Activated CD8-positive, alpha-beta memory T cell treated with anti-CD3 and anti-CD28 coated beads, Interleukin-2, amount 50 U/mL, for 48 hours (primary cell): ENCODE measurements around the gene TTC27.
"Not testable (repeated sequence)": the region's sequence is repeated elsewhere in the genome, so short reads cannot be mapped to it uniquely, and the experiment has no call there.

Source experiments
- DNase-seq: peaks from one replicate; pipeline ENCODE4 v3.0.0-alpha.2; 2020

The TTC27 gene

DNA sequence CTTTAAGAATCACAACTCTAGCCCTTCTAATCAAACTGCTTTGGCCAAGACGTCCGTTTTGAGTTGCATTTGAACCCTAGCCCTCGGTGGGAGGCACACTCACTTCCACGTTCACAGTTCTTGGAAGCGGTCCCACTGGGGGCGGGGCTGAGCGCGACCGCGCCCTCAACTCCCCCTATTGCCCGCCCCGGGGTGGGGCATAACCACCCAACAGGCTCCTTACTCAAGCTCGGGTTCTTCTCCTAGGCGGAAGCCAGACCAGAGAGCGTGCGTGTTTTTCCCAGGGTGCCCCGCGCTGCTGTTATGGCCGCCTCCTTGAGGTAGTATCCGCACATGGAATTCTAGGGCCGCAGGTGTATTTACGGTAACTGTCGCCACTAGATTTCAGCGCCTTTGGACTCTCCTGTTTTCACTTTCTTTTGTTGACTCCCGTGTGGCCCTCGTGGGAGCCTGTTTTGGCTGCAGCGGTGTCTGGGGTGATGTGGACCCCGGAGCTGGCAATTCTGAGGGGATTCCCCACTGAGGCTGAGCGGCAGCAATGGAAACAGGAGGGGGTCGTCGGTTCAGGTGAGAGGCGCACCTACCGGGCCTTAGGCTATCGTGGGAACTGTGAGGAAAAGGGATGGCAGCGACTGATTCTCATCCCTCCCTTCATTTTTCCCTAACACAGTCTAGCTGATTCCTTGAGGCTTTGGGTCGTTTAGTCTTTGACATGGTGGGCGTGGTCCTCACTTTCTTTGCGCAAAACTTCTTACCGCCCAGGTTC is at the start of gene TTC27:
Gene TTC27, plus strand, starts transcription at position 237 of the 766 bp plus-strand sequence. Its CDS starts 243 bp downstream, at position 480.
- DNase-seq: peak; percentile 95

DNA sequence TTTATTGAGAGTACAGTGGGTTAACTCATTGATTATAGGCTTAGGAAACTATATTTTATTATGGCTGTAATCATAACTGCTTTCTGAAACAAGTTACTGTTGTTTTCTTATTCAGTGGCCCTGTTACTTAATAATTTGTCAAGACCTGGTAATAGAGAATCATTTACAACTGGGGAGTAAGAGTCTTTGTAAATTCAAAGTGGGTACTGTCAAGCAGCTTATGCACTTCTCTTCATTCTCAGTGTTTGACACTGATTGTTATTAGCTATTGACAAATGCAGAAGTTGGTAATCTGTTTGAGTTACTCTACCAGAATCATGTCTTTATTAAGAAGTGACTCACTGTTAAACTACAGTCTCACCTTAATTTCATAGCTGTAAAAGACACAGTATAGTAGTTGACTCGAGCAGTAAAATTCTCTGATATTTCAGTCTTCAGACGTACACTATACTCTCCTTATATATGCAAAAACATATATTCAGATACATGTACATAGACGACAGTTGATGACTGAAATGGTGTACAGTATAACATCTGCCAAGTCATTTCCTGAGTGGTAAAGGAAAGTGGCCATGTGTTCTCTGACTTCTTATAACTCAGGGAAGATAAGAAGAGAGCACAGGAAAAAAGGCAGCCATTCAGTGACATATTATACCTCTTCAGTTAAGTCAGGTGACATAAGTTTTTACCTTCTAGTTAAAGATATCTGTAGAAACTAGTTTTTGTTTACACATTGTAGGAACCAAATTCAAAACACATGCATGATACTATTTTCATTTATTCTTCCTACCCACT is 36.0 kb upstream of the TTC27 start:
- DNase-seq: no peak

DNA sequence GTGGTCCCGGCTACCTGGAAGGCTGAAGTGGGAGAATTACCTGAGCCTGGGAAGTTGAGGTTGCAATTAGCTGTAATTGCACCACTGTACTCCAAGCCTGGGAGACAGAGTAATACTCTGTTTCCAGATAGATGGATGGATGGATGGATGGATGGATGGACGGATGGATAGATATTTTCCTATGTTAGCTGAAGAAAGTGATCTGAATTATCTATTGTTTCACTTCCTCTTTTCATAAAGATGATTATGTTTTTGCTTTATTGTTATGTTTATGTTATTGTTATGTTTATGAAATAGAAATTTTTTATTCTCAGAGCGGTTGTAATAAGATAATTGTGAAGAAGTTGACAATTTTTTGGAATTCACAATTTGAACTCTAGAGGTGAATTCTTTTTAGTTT is 33.3 kb upstream of the TTC27 start:
- no peak for DNase-seq

DNA sequence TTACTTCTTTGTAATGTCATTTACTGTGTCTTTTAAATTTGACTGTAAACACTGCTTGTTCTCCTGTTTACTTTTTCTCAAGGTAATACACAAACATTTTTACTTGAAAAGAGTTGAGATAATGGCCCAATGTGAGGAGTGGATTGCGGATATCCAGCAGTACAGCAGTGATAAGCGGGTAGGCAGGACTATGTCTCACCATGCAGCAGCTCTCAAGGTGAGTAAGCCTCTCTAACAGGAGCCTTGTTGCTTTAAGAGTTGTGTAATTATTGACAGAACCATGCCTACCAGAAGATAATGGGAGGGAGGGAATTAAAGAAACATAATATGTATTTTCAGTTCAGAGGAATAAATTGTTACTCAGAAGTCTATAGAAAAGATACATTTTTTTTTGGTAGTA is 16.5 kb upstream of the TTC27 start:
- no peak for DNase-seq

DNA sequence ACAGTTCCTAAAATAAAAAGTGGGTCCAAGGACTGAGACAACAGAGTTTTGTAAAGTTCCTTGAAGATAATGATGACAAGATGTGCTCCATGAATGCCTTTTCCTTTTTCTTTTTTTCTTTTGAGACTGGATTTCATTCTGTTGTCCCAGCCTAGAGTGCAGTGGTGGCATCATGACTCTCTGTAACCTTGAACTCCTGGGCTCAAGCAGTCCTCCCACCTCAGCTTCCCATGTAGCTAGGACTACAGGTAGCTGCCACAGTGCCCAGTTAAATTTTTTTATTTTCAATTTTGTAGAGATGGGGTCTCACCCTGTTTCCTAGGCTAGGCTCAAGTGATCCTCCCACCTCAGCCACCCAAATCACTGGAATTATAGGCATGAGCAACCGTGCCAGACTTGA is 16.1 kb upstream of the TTC27 start:
- DNase-seq: no peak

DNA sequence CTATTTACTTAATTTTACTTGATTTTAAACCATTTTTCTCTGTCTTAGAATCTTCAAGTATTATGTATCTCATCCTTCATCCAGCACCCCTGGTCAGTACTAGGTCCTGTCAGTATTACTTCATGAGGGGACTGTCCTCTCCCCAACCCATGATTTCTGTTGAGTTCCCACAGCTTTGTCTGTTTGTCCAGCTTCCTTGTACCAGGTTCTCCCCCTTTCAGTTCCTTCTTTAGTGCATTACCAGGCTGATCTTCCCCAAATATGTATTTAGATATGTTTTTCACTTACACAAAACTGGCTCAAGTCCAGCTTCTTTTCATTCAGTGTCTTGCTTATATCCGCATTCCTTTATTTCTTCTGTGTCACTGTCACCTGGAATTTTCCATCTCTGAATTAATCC is 13.8 kb upstream of the TTC27 start:
- no peak for DNase-seq

DNA sequence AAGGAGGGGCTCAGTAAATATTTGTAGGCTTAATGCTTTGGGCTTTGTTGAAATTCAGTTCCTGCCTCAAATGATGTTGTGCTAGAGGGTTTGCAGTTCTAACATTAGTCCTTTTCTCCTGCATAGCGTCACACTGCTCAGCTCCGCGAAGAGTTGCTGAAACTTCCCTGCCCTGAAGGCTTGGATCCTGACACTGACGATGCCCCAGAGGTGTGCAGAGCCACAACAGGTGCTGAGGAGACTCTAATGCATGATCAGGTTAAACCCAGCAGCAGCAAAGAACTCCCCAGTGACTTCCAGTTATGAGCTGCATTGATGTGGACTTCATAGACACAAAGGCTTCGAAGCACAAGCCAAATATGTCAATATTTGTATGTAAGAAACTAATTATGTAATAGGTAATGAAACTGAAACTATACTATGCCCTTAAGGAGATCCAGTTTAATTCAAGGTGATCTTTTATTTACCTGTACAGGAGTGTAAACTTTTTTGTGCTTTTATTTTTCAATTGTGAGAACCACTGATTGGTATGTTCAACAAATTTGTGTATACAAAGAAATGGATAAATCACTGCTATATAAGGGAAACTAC is 10.2 kb upstream of the TTC27 start:
- DNase-seq: no peak

DNA sequence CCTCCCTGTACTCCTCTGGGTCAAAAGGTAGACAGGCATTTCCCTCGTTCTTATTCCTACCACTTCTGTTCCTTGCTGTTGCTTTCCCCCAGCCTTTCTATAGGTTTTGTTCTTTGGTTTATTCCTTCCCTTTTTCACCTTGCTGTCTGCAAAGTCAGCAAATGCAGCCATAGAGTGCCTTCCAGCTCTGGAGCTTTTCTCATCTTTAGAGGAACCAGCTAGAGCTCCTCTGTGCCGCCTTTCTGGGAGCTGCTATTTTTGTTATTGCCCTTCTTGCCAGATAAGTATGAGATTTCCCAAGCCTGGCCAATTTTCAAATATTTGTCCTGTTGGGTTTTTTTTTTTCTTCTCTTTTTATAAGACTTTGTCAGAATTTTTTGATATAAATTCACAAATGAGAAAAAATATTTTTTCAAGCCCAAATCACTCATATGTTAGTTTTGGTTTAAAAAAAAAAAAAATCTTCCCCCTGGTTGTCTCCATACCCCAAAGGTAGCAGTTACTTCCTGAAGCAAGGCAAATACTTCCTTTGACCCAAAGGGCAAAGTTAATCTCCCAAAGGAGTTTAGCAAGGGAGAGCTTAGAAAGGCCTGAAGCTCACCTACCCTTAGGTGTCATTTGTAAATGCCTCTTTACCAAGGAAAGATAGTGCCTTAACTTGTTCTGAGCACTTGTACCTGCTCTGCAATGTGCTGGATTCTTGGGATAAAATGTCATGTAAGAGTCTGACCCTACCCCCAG is 5.1 kb upstream of the TTC27 start:
- no peak for DNase-seq

DNA sequence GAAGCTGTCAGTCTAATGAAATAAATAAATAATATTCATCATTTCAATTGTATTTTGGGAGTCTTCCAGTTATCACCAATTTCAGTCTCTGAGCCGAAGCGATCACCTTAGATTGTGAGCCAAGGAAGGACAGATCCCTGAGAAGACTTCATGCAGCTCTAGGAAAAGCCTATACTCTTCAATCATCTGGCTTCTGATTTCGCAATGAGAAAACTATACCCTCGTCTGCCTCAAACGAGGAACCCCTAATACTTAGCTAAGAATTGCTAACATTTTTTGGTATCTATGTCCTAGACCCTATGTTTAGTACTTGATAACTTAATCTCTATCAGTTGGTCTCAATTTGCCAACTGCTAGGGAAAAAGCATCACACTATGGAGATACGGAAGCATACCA is 4.5 kb upstream of the TTC27 start:
- DNase-seq: no peak

DNA sequence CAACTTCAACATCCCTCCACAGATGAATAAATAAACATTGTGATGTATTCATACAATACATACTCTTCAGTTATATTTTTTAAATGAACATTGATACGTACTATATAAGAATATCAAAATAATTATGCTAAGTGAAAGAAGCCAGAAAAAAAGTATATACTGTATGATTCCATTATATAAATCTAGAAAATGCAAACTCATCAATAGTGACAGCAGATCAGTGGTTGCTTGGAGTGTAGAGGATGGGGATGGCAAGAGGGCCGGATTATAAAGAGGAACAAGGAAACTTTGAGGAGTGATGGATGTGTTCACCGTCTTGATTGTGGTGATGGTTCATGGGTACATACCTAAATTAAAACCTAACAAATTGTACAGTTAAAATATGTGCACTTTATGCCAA is 3.0 kb upstream of the TTC27 start:
- no peak for DNase-seq

DNA sequence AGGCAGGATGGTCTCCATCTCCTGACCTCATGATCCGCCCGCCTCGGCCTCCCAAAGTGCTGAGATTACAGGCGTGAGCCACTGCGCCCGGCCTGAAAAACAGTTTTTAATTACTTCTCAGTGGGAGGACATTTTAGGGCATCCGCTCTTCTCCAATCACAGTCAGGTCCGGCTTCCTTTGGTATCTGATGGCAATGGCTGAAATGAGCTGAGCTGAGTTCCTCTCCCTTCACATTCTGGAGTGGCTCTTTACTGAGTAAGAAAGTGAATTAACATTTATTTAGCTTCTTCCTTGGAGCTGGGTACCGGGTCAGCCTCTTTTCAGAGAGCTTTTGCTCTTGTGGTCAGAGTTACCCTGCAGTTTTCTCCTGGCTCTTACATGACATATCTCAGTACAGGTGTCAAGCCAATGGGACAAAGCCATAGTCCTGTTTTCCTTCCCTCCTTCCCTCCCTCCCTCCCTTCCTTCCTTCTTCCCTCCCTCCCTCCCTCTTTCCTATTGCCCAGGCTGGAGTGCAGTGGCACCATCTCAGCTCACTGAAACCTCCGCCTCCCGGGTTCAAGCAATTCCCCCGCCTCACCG is 1.1 kb upstream of the TTC27 start:
- DNase-seq: no peak

DNA sequence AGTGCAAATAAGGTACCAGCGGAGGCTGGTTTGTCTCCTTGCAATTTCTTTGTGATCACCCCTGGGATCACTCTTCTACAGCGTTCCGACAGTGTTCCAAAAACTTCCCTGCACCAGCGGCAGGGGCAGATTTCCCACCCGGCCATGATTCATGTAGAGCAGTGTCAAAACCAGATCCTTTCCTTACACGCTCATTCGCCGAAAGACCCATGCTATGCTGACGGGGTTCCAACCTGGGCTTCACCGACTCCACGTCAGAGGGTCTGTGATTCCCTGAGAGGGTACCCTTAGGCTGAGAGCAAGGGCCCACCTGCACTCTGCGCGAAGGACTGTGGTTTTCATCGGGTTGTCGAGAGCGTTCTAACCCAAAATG is 423 bp upstream of the TTC27 start:
- DNase-seq: no peak

DNA sequence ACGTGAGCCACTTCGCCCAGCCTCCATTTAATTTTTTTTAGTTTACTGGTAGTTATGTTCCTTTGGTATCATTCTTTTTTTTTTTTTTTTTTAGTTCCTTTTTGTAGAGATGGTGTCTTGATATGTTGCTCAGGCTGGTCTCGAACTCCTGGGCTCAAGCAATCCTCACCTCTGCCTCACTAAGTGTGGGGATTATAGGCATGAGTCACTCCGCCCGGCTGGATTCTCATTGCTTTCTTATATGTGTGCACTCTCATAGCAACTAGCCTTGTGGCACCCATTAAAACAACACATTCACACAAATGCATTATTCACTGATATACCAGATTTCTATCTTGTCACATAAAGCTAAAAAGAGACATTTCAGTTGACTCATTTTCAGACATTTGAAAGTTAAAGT is 4.2 kb downstream of the TTC27 start:
- no peak for DNase-seq

DNA sequence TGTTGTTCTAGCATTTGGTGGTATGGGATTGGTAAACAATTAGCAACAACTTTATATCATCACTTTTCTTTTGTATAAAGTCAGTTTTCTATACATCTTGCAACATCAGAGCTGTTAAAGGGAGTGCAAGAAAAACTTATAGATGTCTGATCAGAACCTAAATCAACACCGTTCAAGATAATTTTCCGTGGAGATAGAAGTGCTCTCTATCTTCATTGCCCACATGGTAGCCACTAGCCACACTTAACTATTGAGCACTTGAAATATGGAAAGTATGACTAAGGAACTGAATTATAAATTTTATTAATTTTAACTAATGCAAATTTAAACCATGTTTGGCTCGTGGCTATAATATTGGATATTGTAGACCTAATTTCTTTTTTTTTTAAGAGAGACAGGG is 5.2 kb downstream of the TTC27 start:
- DNase-seq: no peak

DNA sequence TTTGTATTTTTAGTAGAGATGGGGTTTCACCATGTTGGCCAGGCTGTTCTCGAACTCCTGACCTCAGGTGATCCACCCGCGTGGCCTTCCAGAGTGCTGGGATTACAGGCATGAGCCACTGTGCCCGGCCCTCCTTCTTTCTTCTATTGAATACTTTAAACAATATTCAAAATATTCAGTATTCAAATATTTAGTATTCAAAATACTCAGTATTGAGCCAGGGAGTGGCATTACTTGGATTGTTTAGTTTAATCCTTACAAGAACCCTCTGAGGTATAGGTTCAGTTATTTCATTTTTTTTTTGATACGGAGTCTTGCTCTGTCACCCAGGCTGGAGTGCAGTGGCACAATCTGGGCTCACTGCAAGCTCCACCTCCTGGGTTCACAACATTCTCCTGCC is 10.7 kb downstream of the TTC27 start:
- not testable (repeated sequence) for DNase-seq

DNA sequence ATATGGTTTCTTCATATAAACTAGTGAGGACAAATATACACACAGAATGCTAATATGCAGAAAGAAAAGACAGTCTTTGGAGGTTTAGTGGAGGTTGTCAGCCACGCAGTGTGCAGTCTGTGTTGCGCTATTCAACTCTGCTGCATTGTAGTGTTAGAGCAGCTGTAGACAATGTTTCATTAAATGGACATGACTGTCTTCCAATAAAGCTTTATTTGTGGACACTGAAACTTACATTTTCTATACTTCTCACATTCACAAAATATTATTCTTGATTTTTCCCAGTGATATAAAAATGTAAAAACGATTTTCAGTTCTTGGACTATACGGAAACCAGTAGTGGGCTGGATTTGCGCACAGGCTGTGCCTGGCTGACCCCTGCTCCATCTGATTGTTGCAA is 13.3 kb downstream of the TTC27 start:
- no peak for DNase-seq

DNA sequence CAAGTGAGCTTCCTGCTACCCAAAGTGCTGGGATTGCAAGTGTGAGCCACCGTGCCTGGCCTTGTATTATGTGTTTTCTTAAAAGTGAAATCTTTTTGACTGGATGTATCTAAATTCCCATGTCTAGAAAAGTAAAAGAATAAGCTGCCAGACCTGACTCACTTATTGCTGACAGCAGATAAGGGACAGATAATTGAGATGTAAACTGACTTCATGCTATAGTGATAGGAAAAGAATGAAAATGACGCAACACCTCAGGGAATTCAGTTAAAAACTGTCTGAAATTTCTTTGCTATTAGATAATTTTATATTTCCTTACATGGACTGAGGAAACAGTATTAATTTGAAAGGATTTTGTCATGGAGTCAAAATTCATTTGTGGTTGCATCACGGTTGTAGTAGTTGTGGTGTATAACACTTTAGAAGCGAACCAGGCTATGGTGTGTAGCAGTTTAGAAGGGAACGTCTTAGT is 19.4 kb downstream of the TTC27 start:
- DNase-seq: no peak

DNA sequence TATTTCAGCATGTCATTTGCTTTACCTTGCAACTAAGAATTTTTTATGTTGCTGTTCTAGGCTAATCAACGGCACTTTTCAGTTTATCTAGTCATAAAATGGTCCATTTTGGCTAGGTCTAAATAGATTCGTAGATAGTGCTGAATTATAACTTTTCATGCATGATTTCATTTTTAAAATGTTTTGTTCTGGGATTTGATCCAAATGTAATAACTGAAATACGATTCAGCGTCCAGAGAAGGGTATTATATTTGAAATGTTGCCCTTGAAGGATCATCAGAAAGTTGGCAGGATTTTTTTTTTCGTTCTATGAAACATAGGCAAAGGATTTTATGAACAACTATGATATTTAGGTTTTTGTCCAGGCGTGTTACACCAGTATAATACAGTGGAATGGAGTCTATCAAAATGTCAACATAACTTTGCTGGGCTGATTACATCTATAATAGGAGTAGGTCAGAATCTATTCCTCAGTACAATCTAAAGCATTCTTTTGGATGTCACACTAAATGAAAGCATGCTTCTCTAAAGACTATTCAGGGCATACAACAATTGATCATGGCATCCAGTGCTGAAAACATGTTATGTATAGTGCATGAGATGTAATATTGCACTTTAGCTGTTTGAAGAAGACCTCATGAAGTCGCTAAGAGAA is 24.8 kb downstream of the TTC27 start:
- no peak for DNase-seq

DNA sequence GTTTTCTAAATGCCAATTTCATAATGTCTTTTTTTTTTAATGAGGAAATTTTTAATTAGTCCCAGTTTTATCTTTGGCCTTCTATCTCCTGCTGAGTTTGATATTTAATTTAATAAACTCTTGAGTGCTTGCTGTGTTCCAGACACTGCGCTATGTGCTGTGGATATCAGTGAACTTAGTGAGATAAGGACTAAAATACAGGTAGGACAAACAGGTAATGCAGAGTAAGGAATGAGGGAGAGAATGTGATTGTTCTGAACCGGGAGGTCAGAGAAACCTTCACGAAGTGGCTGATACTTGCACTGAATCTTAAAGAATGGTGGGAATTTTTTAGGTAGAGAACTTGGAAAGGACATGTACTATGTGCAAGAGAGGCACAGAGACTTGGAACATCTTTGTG is 28.2 kb downstream of the TTC27 start:
- DNase-seq: no peak

DNA sequence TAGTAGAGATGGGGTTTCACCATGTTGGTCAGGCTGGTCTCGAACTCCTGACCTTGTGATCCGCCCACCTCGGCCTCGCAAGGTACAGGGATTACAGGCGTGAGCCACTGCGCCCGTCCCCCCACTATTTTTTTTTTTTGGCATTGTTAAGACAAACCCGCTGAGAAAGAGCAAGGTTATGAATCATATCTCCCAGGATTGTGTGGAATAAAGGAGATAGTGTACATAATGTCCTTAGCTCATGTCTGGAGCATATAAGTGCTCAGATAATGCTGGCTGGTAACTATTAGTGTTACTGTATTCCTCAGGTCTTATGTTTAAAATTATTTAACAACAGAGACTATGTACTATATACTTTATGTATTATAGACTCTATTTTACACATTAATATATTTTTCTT is 36.0 kb downstream of the TTC27 start:
- DNase-seq: no peak

DNA sequence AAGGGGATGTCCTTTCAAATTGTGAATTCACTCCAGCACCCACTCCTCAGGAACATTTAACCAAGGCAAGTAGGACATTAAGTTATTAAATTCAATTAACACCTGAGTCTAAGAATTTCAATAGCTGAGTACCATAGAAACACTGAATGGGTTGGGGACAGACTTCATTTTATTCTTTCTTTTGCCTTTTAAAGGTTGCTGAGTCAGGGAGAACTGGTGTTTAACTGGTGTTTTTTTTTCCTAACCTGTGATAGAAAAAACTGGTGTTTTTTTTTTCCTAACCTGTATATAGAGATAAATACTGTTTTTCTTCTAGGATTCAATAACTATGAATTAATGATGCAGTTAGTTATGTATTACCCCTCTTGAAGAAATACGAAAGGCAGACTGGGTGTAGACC is 38.9 kb downstream of the TTC27 start:
- DNase-seq: no peak

DNA sequence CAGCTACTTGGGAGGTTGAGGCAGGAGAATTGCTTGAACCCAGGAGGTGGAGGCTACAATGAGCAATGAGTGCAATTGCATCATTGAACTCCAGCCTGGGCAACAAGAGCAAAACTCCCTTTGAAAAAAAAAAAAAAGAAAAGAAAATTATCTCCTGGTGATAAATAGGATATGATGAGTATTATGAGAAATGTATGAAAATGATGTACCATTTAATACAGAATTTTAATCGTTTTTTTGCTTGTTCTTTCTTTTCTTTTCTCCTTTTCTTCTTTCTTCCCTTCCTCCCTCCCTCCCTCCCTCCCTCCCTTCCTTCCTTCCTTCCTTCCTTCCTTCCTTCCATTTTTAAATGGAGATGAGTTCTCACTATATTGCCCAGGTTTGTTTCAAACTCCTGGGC is 40.4 kb downstream of the TTC27 start:
- no peak for DNase-seq
